Mesothelial cell of epicardium (in vitro differentiated cells): ENCODE data around the gene IGSF9. TPM values are rescaled to one million over a fixed set of nuclear protein-coding genes. Genes with fewer than 3 reads are reported as not detected.

Source experiments
- DNase-seq, 2 experiments: peaks; one replicate each; pipeline ENCODE4 v3.0.0; 2021; ENCODE audit warnings: low spot score in 2 of 2; ENCODE audit not compliant: unreplicated experiment in 2 of 2
- H3K27ac Mint-ChIP-seq: 2 replicates; pipeline ENCODE4 v1.8.0; 2021; ENCODE audit warnings: mixed read lengths
- H3K27me3 Mint-ChIP-seq: 2 replicates; pipeline ENCODE4 v1.8.0; 2021; ENCODE audit warnings: low read depth, mixed read lengths
- H3K36me3 Mint-ChIP-seq: 2 replicates; pipeline ENCODE4 v1.8.0; 2021; ENCODE audit warnings: mixed read lengths
- H3K4me1 Mint-ChIP-seq: 2 replicates; pipeline ENCODE4 v1.8.0; 2021; ENCODE audit warnings: mixed read lengths
- H3K4me3 Mint-ChIP-seq: 2 replicates; pipeline ENCODE4 v1.8.0; 2021; ENCODE audit warnings: mild to moderate bottlenecking, moderate library complexity, mixed read lengths
- H3K9me3 Mint-ChIP-seq: 2 replicates; pipeline ENCODE4 v1.8.0; 2021; ENCODE audit warnings: mixed read lengths
- CTCF ChIP-seq: fragments of 200-600 bp; sonication (generic); IDR thresholded peaks from one replicate; pipeline ENCODE4 v1.5.0; 2021; ENCODE audit warnings: antibody characterized with exemption; ENCODE audit not compliant: unreplicated experiment
- total RNA-seq: library from RNA; stranded (reverse); gene quantifications from 3 replicates; pipeline ENCODE4 v1.2.1, GENCODE V29; 2021

Gene IGSF9
- total RNA-seq, 1 donor from 2014 or later = 76.9 TPM

GRCh38 chr1:159951016-159951415 is 5.6 kb upstream of the IGSF9 start:
- no peak for TF ChIP-seq CTCF
- H3K9me3 Mint-ChIP-seq = no peaks in the 10 kb centered on the region
- no peak overlapping the region for H3K27ac Mint-ChIP-seq
- no peak for DNase-seq
- no peak overlapping the region for H3K4me3 Mint-ChIP-seq
- H3K36me3 Mint-ChIP-seq = no peaks in the 10 kb centered on the region
- peaks cover 20% of the 10 kb centered on the region for H3K27me3 Mint-ChIP-seq
- H3K4me1 Mint-ChIP-seq = peaks cover 45% of the 10 kb centered on the region

- no peak overlapping the region for H3K4me3 Mint-ChIP-seq
- no peaks in the 10 kb centered on the region for H3K9me3 Mint-ChIP-seq
- TF ChIP-seq CTCF = no peak
- H3K4me1 Mint-ChIP-seq = peaks cover 48% of the 10 kb centered on the region
- no peak for DNase-seq
- H3K27me3 Mint-ChIP-seq = peaks cover 17% of the 10 kb centered on the region
- H3K36me3 Mint-ChIP-seq = no peaks in the 10 kb centered on the region
- no peak overlapping the region for H3K27ac Mint-ChIP-seq
Measured at GRCh38 chr1:159949981-159950381, 4.6 kb upstream of the IGSF9 start.

- H3K4me3 Mint-ChIP-seq = no peak overlapping the region
- H3K27ac Mint-ChIP-seq = peak overlapping the region; percentile 14
- H3K27me3 Mint-ChIP-seq = peaks cover 17% of the 10 kb centered on the region
- no peak for DNase-seq
- no peaks in the 10 kb centered on the region for H3K36me3 Mint-ChIP-seq
- H3K9me3 Mint-ChIP-seq = no peaks in the 10 kb centered on the region
- peaks cover 53% of the 10 kb centered on the region for H3K4me1 Mint-ChIP-seq
- TF ChIP-seq CTCF = no peak
Measured at GRCh38 chr1:159949123-159949522, 3.7 kb upstream of the IGSF9 start.

GRCh38 chr1:159947942-159948341 is 2.5 kb upstream of the IGSF9 start:
- no peak for DNase-seq
- TF ChIP-seq CTCF = no peak
- Mint-ChIP-seq H3K36me3 (no peaks in the 10 kb centered on the region), H3K4me3 (no peak overlapping the region), H3K4me1 (peaks cover 60% of the 10 kb centered on the region), H3K27ac (peak overlapping the region; percentile 76), H3K27me3 (peaks cover 10% of the 10 kb centered on the region), H3K9me3 (no peaks in the 10 kb centered on the region)

- Mint-ChIP-seq H3K9me3 (no peaks in the 10 kb centered on the region), H3K27me3 (peaks cover 4% of the 10 kb centered on the region), H3K27ac (peak overlapping the region; percentile 77), H3K4me3 (peak overlapping the region; percentile 93), H3K4me1 (peaks cover 73% of the 10 kb centered on the region), H3K36me3 (no peaks in the 10 kb centered on the region)
- no peak for TF ChIP-seq CTCF
- no peak for DNase-seq
Measured at GRCh38 chr1:159946242-159947187, 1.1 kb upstream of the IGSF9 start.
